NB4 (cell line): ENCODE measurements around the gene SPTAN1.

Source experiments
- DNase-seq: peaks from one replicate; pipeline ENCODE4 v3.0.0; 2010; ENCODE audit warnings: low read depth
- H3K4me3 ChIP-seq: one replicate; pipeline ENCODE4 v1.5.1; 2011; ENCODE audit warnings: mild to moderate bottlenecking, low read depth, low read length, moderate library complexity
- CTCF ChIP-seq: IDR thresholded peaks from one replicate; pipeline ENCODE4 v1.5.1; 2012; ENCODE audit warnings: low read depth, low read length
- MAX ChIP-seq: IDR thresholded peaks from 2 replicates; pipeline ENCODE4 v1.6.1; 2011; ENCODE audit warnings: low read depth, low read length
- MYC ChIP-seq: IDR thresholded peaks from 2 replicates; pipeline ENCODE4 v1.6.1; 2011; ENCODE audit warnings: low read depth, low read length
- POLR2A ChIP-seq: IDR thresholded peaks from 2 replicates; pipeline ENCODE4 v1.6.1; 2011; ENCODE audit warnings: mild to moderate bottlenecking; ENCODE audit not compliant: insufficient read length; ENCODE audit errors: extremely low read depth

Gene SPTAN1

GRCh38 chr9:128521956-128522355, 30.4 kb upstream of the SPTAN1 start:
- H3K4me3 ChIP-seq = no peak overlapping the region
- DNase-seq = no peak
- TF ChIP-seq MYC (no peak), CTCF (no peak), POLR2A (no peak), MAX (no peak)

GRCh38 chr9:128523199-128523925, 29.0 kb upstream of the SPTAN1 start:
- no peak for DNase-seq
- TF ChIP-seq MYC (no peak), MAX (no peak), CTCF (no peak), POLR2A (no peak)
- H3K4me3 ChIP-seq = no peak overlapping the region

DNA sequence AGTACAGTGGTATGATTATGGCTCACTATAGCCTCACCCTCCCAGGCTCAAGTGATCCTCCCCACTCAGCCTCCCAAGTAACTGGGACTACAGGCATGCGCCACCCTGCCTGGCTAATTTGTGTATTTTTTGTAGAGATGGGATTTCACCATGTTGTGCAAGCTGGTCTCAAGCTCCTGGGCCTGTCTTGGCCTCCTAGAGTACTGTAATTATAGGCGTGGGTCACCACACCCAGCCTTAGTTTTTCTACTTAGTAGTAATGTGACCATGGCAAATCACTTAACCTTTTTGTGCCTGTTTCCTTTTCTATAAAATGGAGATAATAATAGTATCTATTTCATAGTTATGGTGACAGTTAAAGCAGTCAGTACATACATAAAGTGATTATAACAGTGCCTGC, 25.7 kb upstream of the SPTAN1 start:
- no peak for DNase-seq
- no peak for TF ChIP-seq MYC
- no peak for TF ChIP-seq CTCF
- no peak for TF ChIP-seq MAX
- TF ChIP-seq POLR2A = no peak
- no peak overlapping the region for H3K4me3 ChIP-seq

GRCh38 chr9:128528445-128529160, 23.8 kb upstream of the SPTAN1 start:
- TF ChIP-seq POLR2A (no peak), CTCF (no peak), MAX (no peak)
- no peak for DNase-seq
- no peak overlapping the region for H3K4me3 ChIP-seq

- TF ChIP-seq MYC = no peak
- no peak for TF ChIP-seq MAX
- no peak for TF ChIP-seq CTCF
- TF ChIP-seq POLR2A = no peak
- no peak for DNase-seq
- H3K4me3 ChIP-seq = no peak overlapping the region
These were observed 23.2 kb upstream of the SPTAN1 start for GRCh38 chr9:128529191-128529590.
